A549 (cell line): Measurements from ENCODE around the gene CABP7. TPM values are rescaled to one million over a fixed set of nuclear protein-coding genes. Genes with fewer than 3 reads are reported as not detected.
A peak's percentile ranks its signal among the peaks of the same experiment; 100 is the strongest.

Experiments
- ATAC-seq, 2 experiments: fragments of 200-7000 bp in 1 of 2; fragments of >200 bp in 1 of 2; cut with Nextera tagmentation in 1 of 2; cut with Tn5 transposase in 1 of 2; 3 replicates each; pipeline versions ENCODE4 v1.8.0 to v1.9.1; 2018 to 2020; ENCODE audit warnings: mild to moderate bottlenecking in 1 of 2, moderate library complexity in 1 of 2
- CTCF ChIA-PET: fragments of 300-600 bp; sonication (Branson Sonifier 250); formaldehyde crosslinking; extraction: SDS; loops from one replicate; lab custom pipeline; 2021; ENCODE audit warnings: antibody characterized with exemption, inconsistent platforms; lab: Yijun Ruan, JAX
- POLR2A ChIA-PET: fragments of 350-600 bp; formaldehyde crosslinking; extraction: SDS; loops from one replicate; lab custom pipeline; 2021; ENCODE audit warnings: antibody characterized with exemption, inconsistent platforms; lab: Yijun Ruan, JAX
- DNase-seq, 2 experiments: peaks; one replicate each; pipeline versions ENCODE4 v3.0.0 to v3.0.0-alpha.2; 2011 to 2016; ENCODE audit warnings: low read depth in 1 of 2, low spot score in 1 of 2
- FAIRE-seq: peaks from 2 replicates; lab custom pipeline; 2011; peaks lifted over from hg19 to GRCh38; lab: Jason Lieb, UNC
- H3K27ac ChIP-seq, 2 experiments: fragments of >200 bp; sonication (Bioruptor Twin); formaldehyde crosslinking; 3 replicates each; pipeline ENCODE4 v1.5.1; 2016 to 2017
- H3K4me1 ChIP-seq: fragments of >200 bp; sonication (Bioruptor Twin); formaldehyde crosslinking; 3 replicates; pipeline ENCODE4 v1.6.1; 2016
- H3K4me2 ChIP-seq: fragments of >200 bp; sonication (Bioruptor Twin); formaldehyde crosslinking; 3 replicates; pipeline ENCODE4 v1.6.1; 2016
- H3K4me3 ChIP-seq: fragments of >200 bp; sonication (Bioruptor Twin); formaldehyde crosslinking; 3 replicates; pipeline ENCODE4 v1.5.1; 2016
- H3K9me3 ChIP-seq: fragments of >200 bp; sonication (Bioruptor Twin); formaldehyde crosslinking; 3 replicates; pipeline ENCODE4 v1.6.1; 2016
- BCL3 ChIP-seq: fragments of >200 bp; sonication (Bioruptor Twin); formaldehyde crosslinking; IDR thresholded peaks from 3 replicates; pipeline ENCODE4 v1.6.1; 2016
- CEBPB ChIP-seq, 2 experiments: fragments of >200 bp in 1 of 2; sonication (Bioruptor Twin) in 1 of 2; formaldehyde crosslinking in 1 of 2; IDR thresholded peaks; 2 replicates each; pipeline ENCODE4 v1.6.1; 2012 to 2016
- FOXS1 ChIP-seq: fragments of 250-450 bp; sonication (Bioruptor Pico); IDR thresholded peaks from 2 replicates; pipeline ENCODE4 v1.5.0; 2020; ENCODE audit warnings: mild to moderate bottlenecking, moderate library complexity
- HDAC2 ChIP-seq: fragments of 200-600 bp; sonication (generic); IDR thresholded peaks from 2 replicates; pipeline ENCODE4 v1.6.1; 2016
- HMGXB4 ChIP-seq: fragments of 250-450 bp; sonication (Bioruptor Pico); IDR thresholded peaks from 2 replicates; pipeline ENCODE4 v1.5.0; 2021; ENCODE audit warnings: mild to moderate bottlenecking, moderate library complexity, borderline replicate concordance
- HOXB13 ChIP-seq: fragments of 250-450 bp; sonication (Bioruptor Pico); IDR thresholded peaks from 2 replicates; pipeline ENCODE4 v1.5.0; 2020; ENCODE audit warnings: low read depth, mild to moderate bottlenecking, moderate library complexity
- HOXB5 ChIP-seq: fragments of 250-450 bp; sonication (Bioruptor Pico); IDR thresholded peaks from 2 replicates; pipeline ENCODE4 v1.5.0; 2020; ENCODE audit warnings: mild to moderate bottlenecking, moderate library complexity
- JUN ChIP-seq, 2 experiments: fragments of >200 bp; sonication (Bioruptor Twin); formaldehyde crosslinking; IDR thresholded peaks; 2 replicates in 1 of 2; 3 replicates in 1 of 2; pipeline ENCODE4 v1.6.1; 2016 to 2017
- JUNB ChIP-seq: fragments of >200 bp; sonication (Bioruptor Twin); formaldehyde crosslinking; IDR thresholded peaks from 2 replicates; pipeline ENCODE4 v1.6.1; 2016
- KDM5A ChIP-seq: fragments of 200-600 bp; sonication (generic); IDR thresholded peaks from 2 replicates; pipeline ENCODE4 v1.6.1; 2016; ENCODE audit warnings: antibody characterized with exemption, mild to moderate bottlenecking
- MAZ ChIP-seq: fragments of 150-350 bp; IDR thresholded peaks from 2 replicates; pipeline ENCODE4 v1.6.1; 2014; ENCODE audit warnings: antibody characterized with exemption, low read depth, low read length, borderline replicate concordance
- NFE2L2 ChIP-seq: fragments of 150-350 bp; conservative IDR thresholded peaks from 2 replicates; pipeline ENCODE4 v1.6.1; 2014; ENCODE audit warnings: low read length
- PHF8 ChIP-seq: fragments of 200-600 bp; sonication (generic); IDR thresholded peaks from 2 replicates; pipeline ENCODE4 v1.6.1; 2016; ENCODE audit warnings: low read depth, mild to moderate bottlenecking, antibody characterized with exemption, moderate library complexity, borderline replicate concordance
- POLR2A ChIP-seq: IDR thresholded peaks from 2 replicates; pipeline ENCODE4 v1.6.1; 2012; ENCODE audit warnings: mild to moderate bottlenecking, low read length
- RCOR1 ChIP-seq: fragments of 150-350 bp; IDR thresholded peaks from 2 replicates; pipeline ENCODE4 v1.6.1; 2014; ENCODE audit warnings: antibody characterized with exemption, low read length, low read depth
- RNF2 ChIP-seq: fragments of 200-600 bp; sonication (generic); IDR thresholded peaks from 2 replicates; pipeline ENCODE4 v1.6.1; 2016; ENCODE audit warnings: low read depth, mild to moderate bottlenecking, antibody characterized with exemption, moderate library complexity, borderline replicate concordance
- SMC3 ChIP-seq: fragments of >200 bp; sonication (Bioruptor Twin); formaldehyde crosslinking; IDR thresholded peaks from 3 replicates; pipeline ENCODE4 v1.6.1; 2018; ENCODE audit warnings: inconsistent platforms
- WGBS: methylation state at CpG from one replicate; pipeline ENCODE4 v1.1.6; 2017; ENCODE audit errors: missing lambda C conversion rate; 5-methylcytosine and 5-hydroxymethylcytosine counted together
- polyA plus RNA-seq, 4 experiments: library from polyadenylated mRNA; depleted of rRNA in 3 of 4; stranded (reverse); fragments of >200 nt; fragmentation: RNase III in 1 of 4; extraction: RNeasy Plus Mini Kit Qiagen cat#74134 plus additional on column Dnase treatment in 1 of 4; gene quantifications; 2 replicates in 3 of 4; 3 replicates in 1 of 4; pipeline ENCODE4 v1.2.3, GENCODE V29; 2011 to 2017
- TF ChIP-seq, protein P1 (sequence below): fragments of 450-650 bp; IDR thresholded peaks from 2 replicates; pipeline ENCODE4 v1.6.1; 2014; ENCODE audit warnings: antibody characterized with exemption
- TF ChIP-seq, protein P2 (sequence below): fragments of >200 bp; sonication (Bioruptor Twin); formaldehyde crosslinking; IDR thresholded peaks from 3 replicates; pipeline ENCODE4 v1.5.1; 2016

CABP7 gene
- polyA plus RNA-seq, 2 of the 4 experiments (the other 2 are of a cell fraction): 0.05 to 0.15 TPM

DNA sequence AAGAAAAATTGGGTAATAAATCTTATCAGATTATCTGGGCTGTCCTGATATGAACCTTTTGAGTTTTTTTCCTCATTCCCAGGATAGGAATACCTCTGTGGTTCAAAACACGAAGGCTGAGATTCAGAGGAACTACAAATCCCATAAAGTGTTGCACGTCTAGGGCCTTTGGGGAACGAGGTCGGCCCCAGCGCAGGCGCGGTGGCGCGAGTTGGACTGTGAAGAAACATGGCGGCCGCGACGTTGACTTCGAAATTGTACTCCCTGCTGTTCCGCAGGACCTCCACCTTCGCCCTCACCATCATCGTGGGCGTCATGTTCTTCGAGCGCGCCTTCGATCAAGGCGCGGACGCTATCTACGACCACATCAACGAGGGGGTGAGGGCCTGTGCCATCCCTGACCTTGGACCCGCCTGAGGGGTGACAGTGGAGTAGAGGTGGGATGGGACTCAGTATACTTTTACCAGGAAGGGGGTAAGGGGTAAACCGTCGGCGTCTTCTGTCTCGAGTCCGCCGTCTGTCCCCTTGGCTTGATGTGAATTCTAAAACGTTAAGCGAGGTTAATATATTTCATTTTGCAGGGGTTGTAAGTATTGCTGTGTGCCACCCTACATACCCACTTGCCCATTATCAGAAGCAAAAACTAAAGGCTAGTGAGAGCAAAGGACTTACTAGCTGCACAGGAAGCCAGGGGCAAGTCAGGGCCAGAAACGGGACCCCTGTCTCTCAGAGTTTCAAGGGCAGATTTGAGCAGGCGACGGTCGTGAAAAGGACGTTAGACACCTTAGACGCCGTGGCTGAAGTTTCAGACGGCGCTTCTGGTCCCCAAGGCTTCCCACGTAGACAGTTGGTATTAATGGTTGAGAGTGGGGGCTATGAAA lies 47.6 kb downstream of the CABP7 start, which contains the start of gene UQCR10:
UQCR10 (plus strand) TSS at position 199 of the 881 bp plus-strand sequence; CDS start at position 229, 30 bp downstream.
- TF ChIP-seq HMGXB4 (no peak), JUN (IDR thresholded peaks at IDR 0.05) (peak; percentile 41 to 47; a peak in 2 of 5 replicates), RNF2 (no peak), HDAC2 (no peak), KDM5A (peak; percentile 73), MAZ (no peak), FOXS1 (CRISPR knock-in tag) (no peak), SMC3 (no peak), HOXB13 (CRISPR knock-in tag) (no peak), RCOR1 (no peak), PHF8 (peak; percentile 65; the same call in 1 of the 2 replicates), BCL3 (no peak), NFE2L2 (no peak), POLR2A (peak; percentile 89), CEBPB (IDR thresholded peaks at IDR 0.05) (no peak), JUNB (no peak), HOXB5 (CRISPR knock-in tag) (no peak)
- TF ChIP-seq, protein P1, sequence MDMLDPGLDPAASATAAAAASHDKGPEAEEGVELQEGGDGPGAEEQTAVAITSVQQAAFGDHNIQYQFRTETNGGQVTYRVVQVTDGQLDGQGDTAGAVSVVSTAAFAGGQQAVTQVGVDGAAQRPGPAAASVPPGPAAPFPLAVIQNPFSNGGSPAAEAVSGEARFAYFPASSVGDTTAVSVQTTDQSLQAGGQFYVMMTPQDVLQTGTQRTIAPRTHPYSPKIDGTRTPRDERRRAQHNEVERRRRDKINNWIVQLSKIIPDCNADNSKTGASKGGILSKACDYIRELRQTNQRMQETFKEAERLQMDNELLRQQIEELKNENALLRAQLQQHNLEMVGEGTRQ: no peak
- TF ChIP-seq, protein P2, sequence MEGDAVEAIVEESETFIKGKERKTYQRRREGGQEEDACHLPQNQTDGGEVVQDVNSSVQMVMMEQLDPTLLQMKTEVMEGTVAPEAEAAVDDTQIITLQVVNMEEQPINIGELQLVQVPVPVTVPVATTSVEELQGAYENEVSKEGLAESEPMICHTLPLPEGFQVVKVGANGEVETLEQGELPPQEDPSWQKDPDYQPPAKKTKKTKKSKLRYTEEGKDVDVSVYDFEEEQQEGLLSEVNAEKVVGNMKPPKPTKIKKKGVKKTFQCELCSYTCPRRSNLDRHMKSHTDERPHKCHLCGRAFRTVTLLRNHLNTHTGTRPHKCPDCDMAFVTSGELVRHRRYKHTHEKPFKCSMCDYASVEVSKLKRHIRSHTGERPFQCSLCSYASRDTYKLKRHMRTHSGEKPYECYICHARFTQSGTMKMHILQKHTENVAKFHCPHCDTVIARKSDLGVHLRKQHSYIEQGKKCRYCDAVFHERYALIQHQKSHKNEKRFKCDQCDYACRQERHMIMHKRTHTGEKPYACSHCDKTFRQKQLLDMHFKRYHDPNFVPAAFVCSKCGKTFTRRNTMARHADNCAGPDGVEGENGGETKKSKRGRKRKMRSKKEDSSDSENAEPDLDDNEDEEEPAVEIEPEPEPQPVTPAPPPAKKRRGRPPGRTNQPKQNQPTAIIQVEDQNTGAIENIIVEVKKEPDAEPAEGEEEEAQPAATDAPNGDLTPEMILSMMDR: no peak
- peak within 1 kb of the TSS; percentile 98 for H3K4me2 ChIP-seq
- ATAC-seq (peak; percentile 86 to 88), DNase-seq (peak; percentile 84 to 90), FAIRE-seq (no peak)
- CTCF ChIA-PET: interaction anchor here (1.0 to 1.2 kb wide), 2 partner anchors 131 to 237 kb away, joined by 3 read pairs; no protein-coding TSS in a partner anchor
- 21% methylated on average over 43 of the region's 46 CpGs for WGBS
- POLR2A ChIA-PET: interaction anchor here (0.7 to 2.5 kb wide), 4 partner anchors 12 to 71 kb away, joined by 3 to 6 read pairs (median 5); partner anchors contain the start of gene ASCC2
- no peaks in the 10 kb centered on the region for H3K9me3 ChIP-seq
- peak within 1 kb of the TSS; percentile 96 for H3K4me3 ChIP-seq
- H3K4me1 ChIP-seq: peaks cover 19% of the 10 kb centered on the region; the same call in 2 of the 3 replicates
- peak within 1 kb of the TSS; percentile 95 to 98 for H3K27ac ChIP-seq

- peak overlapping the region; percentile 98 for H3K4me2 ChIP-seq
- TF ChIP-seq HDAC2: no peak
- DNase-seq: no peak
- no peaks in the 10 kb centered on the region for H3K9me3 ChIP-seq
- POLR2A ChIA-PET: no interaction called here
- H3K4me3 ChIP-seq: peak overlapping the region; percentile 96
- 36% methylated on average over 6 of the region's 6 CpGs for WGBS
- FAIRE-seq: no peak
- CTCF ChIA-PET: no interaction called here
- peaks cover 19% of the 10 kb centered on the region for H3K4me1 ChIP-seq
- ATAC-seq: no peak
- H3K27ac ChIP-seq: peak overlapping the region; percentile 95 to 98
Measured at GRCh38 chr22:29768052-29768693, 48.4 kb downstream of the CABP7 start.
